ENCODE results near the gene WWC2.

WWC2 gene

DNA sequence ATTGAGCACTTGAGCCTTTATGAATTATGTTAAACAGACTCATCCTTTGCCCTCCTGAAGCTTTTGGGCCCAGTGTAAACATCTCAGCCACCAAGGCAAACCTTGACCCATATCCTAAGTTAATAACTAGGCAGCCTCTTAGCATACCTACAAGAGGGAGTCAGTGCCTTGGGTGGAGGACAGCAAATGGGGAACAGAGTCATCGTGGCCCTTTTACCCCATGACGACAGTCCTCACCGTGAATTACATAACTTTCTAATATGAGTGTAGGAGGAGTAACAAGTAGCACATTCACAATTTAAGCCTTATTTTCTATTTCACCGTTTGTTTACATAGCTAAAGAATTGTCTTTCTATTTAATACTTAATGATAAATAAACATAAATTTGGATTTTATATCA lies 204.2 kb downstream of the WWC2 start:
- Histone ChIP-seq H3K27ac (replicated peaks) (no peak overlapping the region), H3K27me3 (ENCODE audit: insufficient read depth, poor library complexity, severe bottlenecking) (peaks cover 2% of the 10 kb centered on the region), H3K4me3 (replicated peaks; ENCODE audit: insufficient read depth, low read length) (no peak overlapping the region)
- peak in 1 of 2 experiments; percentile 19 for DNase-seq (ENCODE audit: low read depth in 1 of 2, low spot score in 1 of 2)
- no peak for TF ChIP-seq GABPA (IDR thresholded peaks at IDR 0.05; ENCODE audit: low read depth)
- TF ChIP-seq SPI1 (IDR thresholded peaks at IDR 0.05; ENCODE audit: borderline replicate concordance, low read depth): peak; percentile 19; the same call in 1 of the 2 replicates
- TF ChIP-seq POLR2AphosphoS5 (IDR thresholded peaks at IDR 0.05; ENCODE audit: low read depth): no peak
- TF ChIP-seq, protein P1, sequence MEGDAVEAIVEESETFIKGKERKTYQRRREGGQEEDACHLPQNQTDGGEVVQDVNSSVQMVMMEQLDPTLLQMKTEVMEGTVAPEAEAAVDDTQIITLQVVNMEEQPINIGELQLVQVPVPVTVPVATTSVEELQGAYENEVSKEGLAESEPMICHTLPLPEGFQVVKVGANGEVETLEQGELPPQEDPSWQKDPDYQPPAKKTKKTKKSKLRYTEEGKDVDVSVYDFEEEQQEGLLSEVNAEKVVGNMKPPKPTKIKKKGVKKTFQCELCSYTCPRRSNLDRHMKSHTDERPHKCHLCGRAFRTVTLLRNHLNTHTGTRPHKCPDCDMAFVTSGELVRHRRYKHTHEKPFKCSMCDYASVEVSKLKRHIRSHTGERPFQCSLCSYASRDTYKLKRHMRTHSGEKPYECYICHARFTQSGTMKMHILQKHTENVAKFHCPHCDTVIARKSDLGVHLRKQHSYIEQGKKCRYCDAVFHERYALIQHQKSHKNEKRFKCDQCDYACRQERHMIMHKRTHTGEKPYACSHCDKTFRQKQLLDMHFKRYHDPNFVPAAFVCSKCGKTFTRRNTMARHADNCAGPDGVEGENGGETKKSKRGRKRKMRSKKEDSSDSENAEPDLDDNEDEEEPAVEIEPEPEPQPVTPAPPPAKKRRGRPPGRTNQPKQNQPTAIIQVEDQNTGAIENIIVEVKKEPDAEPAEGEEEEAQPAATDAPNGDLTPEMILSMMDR (IDR thresholded peaks at IDR 0.05; ENCODE audit: insufficient read depth, low read length): no peak
- TF ChIP-seq, protein P2, sequence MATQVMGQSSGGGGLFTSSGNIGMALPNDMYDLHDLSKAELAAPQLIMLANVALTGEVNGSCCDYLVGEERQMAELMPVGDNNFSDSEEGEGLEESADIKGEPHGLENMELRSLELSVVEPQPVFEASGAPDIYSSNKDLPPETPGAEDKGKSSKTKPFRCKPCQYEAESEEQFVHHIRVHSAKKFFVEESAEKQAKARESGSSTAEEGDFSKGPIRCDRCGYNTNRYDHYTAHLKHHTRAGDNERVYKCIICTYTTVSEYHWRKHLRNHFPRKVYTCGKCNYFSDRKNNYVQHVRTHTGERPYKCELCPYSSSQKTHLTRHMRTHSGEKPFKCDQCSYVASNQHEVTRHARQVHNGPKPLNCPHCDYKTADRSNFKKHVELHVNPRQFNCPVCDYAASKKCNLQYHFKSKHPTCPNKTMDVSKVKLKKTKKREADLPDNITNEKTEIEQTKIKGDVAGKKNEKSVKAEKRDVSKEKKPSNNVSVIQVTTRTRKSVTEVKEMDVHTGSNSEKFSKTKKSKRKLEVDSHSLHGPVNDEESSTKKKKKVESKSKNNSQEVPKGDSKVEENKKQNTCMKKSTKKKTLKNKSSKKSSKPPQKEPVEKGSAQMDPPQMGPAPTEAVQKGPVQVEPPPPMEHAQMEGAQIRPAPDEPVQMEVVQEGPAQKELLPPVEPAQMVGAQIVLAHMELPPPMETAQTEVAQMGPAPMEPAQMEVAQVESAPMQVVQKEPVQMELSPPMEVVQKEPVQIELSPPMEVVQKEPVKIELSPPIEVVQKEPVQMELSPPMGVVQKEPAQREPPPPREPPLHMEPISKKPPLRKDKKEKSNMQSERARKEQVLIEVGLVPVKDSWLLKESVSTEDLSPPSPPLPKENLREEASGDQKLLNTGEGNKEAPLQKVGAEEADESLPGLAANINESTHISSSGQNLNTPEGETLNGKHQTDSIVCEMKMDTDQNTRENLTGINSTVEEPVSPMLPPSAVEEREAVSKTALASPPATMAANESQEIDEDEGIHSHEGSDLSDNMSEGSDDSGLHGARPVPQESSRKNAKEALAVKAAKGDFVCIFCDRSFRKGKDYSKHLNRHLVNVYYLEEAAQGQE (IDR thresholded peaks at IDR 0.05; ENCODE audit: insufficient replicate concordance, low read depth): no peak

DNA sequence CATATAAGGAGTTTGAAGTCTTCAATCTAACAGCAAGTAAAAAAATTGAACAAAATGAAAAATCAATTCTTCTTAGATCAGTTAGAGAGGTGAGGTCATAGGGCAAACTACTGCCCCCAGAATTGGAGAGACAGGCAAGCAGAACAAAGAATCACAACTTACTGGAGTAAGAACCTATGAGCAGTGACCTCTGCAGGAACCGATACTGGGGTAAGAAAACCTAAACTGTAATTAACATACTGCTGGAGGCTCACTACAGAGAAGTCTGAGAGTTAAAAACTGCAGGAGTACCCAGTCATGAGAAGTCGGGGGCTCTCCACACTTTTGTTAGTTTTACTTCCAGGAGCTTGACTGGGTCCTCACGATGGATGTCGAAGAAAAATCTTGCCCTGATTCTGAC lies 205.0 kb downstream of the WWC2 start:
- peaks cover 3% of the 10 kb centered on the region for H3K27me3 ChIP-seq (ENCODE audit: insufficient read depth, poor library complexity, severe bottlenecking)
- no peak overlapping the region for H3K27ac ChIP-seq (replicated peaks)
- no peak overlapping the region for H3K4me3 ChIP-seq (replicated peaks; ENCODE audit: insufficient read depth, low read length)
- TF ChIP-seq, protein P2 (IDR thresholded peaks at IDR 0.05; ENCODE audit: insufficient replicate concordance, low read depth): no peak
- TF ChIP-seq POLR2AphosphoS5 (IDR thresholded peaks at IDR 0.05; ENCODE audit: low read depth) (no peak), SPI1 (IDR thresholded peaks at IDR 0.05; ENCODE audit: borderline replicate concordance, low read depth) (no peak), GABPA (IDR thresholded peaks at IDR 0.05; ENCODE audit: low read depth) (no peak)
- TF ChIP-seq, protein P1 (IDR thresholded peaks at IDR 0.05; ENCODE audit: insufficient read depth, low read length): no peak
- DNase-seq (ENCODE audit: low read depth in 1 of 2, low spot score in 1 of 2): no peak

DNA sequence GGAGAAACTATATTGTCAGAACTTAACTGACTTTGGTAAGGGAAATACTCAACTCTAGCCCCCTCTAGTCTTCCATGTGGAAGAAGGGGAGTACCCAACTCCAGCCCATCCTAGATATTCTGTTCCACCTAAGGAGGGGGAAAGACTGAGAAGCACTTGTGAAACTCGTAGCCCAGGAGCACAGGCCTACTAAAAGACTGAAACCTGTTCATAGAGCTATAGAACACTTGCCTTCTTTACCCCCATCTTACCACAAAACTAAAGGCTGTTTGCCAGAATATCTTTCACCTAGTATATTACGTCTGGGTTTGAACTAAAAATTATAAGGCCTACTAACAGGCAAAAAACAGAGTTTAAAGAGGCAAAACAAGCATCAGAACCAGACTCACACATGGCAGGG lies 205.5 kb downstream of the WWC2 start:
- H3K27ac ChIP-seq (replicated peaks): no peak overlapping the region
- H3K27me3 ChIP-seq (ENCODE audit: insufficient read depth, poor library complexity, severe bottlenecking): peaks cover 3% of the 10 kb centered on the region
- DNase-seq (ENCODE audit: low read depth in 1 of 2, low spot score in 1 of 2): no peak
- H3K4me3 ChIP-seq (replicated peaks; ENCODE audit: insufficient read depth, low read length): no peak overlapping the region
- TF ChIP-seq, protein P2 (IDR thresholded peaks at IDR 0.05; ENCODE audit: insufficient replicate concordance, low read depth): no peak
- TF ChIP-seq SPI1 (IDR thresholded peaks at IDR 0.05; ENCODE audit: borderline replicate concordance, low read depth): no peak
- TF ChIP-seq, protein P1 (IDR thresholded peaks at IDR 0.05; ENCODE audit: insufficient read depth, low read length): no peak
- TF ChIP-seq POLR2AphosphoS5 (IDR thresholded peaks at IDR 0.05; ENCODE audit: low read depth): no peak
- no peak for TF ChIP-seq GABPA (IDR thresholded peaks at IDR 0.05; ENCODE audit: low read depth)

All from HL-60 (cell line).